ENCODE data around the gene NRG3.

NRG3 gene

DNA sequence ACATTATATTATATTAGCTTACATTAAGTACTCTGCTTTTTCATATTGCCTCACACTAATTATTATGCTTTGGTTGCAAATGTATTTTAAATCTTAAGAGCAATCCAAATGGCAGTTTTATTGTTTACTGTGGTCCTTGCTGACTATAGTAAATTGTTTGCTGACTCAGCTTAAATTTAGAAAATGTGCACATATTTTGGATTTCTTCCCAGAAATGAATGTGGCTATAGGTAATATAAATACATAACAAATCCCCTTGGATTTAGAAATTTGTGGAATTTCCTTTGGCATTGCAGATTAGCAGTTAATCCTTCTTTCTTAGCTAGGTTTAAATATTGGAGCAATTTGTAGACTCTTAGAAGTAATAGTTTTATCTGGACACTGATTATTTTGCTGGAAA, 565.8 kb downstream of the NRG3 start:
- TF ChIP-seq, protein P1, sequence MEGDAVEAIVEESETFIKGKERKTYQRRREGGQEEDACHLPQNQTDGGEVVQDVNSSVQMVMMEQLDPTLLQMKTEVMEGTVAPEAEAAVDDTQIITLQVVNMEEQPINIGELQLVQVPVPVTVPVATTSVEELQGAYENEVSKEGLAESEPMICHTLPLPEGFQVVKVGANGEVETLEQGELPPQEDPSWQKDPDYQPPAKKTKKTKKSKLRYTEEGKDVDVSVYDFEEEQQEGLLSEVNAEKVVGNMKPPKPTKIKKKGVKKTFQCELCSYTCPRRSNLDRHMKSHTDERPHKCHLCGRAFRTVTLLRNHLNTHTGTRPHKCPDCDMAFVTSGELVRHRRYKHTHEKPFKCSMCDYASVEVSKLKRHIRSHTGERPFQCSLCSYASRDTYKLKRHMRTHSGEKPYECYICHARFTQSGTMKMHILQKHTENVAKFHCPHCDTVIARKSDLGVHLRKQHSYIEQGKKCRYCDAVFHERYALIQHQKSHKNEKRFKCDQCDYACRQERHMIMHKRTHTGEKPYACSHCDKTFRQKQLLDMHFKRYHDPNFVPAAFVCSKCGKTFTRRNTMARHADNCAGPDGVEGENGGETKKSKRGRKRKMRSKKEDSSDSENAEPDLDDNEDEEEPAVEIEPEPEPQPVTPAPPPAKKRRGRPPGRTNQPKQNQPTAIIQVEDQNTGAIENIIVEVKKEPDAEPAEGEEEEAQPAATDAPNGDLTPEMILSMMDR (conservative IDR thresholded peaks at IDR 0.05; ENCODE audit: low read depth, low read length) = no peak
- no peak overlapping the region for H3K4me3 ChIP-seq (ENCODE audit: low read depth, low read length)
- DNase-seq (ENCODE audit: low read depth) = no peak

DNA sequence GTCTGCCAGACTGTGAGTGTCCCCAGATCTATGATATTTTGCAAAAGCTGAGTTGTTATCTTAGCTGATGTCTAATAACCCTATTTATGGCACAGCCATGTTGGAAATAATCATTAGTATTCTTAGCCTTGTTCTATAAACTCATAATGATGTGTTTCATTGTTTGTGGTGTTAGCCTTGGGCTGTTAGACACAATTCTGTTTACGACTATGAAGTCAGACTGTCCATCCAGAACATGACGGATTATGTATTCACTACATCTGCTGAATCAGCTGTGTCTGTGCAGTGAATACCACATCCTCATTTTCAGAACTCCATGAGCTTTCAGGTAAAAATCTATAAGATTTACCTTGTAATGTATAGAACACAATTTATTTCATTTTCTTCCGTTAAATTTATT, 577.1 kb downstream of the NRG3 start:
- TF ChIP-seq, protein P1 (conservative IDR thresholded peaks at IDR 0.05; ENCODE audit: low read depth, low read length) = no peak
- no peak overlapping the region for H3K4me3 ChIP-seq (ENCODE audit: low read depth, low read length)
- no peak for DNase-seq (ENCODE audit: low read depth)

DNA sequence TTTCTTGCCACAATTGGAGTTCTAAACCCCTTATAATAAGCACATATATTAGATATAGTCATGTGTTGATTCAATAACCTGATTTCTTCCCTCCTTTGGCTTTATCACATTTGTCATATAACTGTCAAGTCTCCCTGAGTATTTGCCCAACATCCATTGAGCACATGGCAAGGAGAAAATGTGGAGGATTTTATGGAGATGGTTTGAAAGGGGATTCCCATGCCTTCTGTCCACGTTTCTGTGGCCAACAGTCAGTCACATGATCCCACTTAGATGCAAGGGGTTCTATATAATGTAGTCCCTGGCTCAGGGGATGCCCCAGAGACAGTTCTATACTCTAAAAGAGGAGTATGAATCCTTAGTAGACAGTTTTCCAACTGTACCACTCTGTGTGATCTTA, 577.7 kb downstream of the NRG3 start:
- no peak overlapping the region for H3K4me3 ChIP-seq (ENCODE audit: low read depth, low read length)

DNA sequence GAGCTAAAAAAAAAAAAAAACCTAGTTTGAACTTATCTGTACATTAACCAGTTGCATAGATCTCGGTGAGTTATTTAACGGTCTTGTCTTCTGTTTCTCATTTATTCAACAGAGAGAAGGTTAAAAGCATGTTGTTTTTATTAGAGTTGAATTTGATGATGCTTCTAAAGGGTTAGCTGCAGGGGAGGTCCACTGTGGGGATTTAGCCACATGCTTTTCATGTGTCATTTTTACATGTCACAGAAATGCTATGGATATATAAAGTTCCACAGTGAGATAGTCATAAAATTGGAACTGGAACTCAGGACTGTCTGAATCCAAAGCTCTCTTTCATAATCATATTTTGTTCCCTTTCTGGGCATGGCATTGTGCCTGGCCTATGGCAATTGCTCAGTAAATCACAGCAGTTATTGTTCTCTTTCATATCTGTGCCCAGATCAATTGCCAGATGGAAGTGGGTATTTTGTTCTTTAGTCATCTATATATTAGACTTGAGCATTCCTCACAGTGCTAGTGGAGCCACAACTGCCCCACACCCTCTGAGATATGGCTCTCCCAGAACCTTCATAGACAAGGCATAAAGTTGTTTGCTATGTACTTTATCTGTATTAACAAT, 578.8 kb downstream of the NRG3 start:
- H3K4me3 ChIP-seq (ENCODE audit: low read depth, low read length) = no peak overlapping the region
- TF ChIP-seq, protein P1 (conservative IDR thresholded peaks at IDR 0.05; ENCODE audit: low read depth, low read length) = no peak
- no peak for DNase-seq (ENCODE audit: low read depth)

More for the DNA sequence above, 577.7 kb downstream of the NRG3 start:
- TF ChIP-seq, protein P1 (conservative IDR thresholded peaks at IDR 0.05; ENCODE audit: low read depth, low read length) = no peak
- DNase-seq (ENCODE audit: low read depth) = no peak

DNA sequence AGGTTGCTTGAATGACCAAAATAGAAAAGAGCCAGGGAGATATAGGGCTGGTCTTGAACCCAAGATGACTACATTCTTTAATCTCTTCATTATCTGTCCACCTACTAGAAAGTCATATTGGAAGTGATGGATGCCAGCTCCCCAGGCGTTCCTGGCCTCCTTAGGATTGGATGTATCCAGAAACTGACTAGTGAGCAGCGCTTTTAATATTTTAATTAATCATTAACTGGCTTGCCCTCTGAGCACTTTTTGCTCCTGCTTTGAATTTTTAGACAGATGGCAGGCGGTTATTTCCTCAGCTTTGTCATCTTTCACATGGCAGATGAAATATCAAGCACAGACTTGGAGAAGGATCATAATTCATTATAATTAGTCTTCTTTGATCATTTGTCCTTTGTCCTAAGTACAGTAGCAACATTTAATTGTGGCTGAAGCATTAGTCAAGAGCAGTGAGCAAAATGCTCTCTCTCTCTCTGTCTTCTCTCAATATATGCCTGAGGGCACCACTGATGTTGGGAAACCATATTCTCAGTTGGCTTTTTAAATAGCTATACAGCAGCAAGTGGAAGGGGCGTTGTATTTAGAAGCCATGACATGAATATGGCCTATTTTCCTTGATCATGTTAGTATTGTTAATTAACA, 588.0 kb downstream of the NRG3 start:
- TF ChIP-seq, protein P1 (conservative IDR thresholded peaks at IDR 0.05; ENCODE audit: low read depth, low read length) = no peak
- no peak for DNase-seq (ENCODE audit: low read depth)
- H3K4me3 ChIP-seq (ENCODE audit: low read depth, low read length) = no peak overlapping the region

DNA sequence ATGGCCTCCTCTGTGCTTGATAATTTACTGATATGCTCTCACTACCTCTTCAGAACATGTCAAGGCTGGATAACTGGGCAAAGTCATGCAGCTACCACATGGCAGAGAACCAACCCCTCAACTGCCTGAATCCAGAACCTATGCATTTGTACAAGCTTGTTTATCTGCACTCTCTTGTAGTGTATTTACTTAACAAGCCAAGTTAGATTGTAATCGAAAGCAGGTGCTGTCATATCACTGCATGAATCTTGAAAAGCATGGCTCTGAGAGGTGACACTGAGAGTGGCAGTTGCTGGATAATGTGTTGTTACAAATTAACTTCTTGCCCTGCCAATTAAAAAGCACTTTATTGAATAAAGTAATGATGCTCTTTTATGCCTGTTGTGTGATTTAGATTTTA, 588.6 kb downstream of the NRG3 start:
- no peak for DNase-seq (ENCODE audit: low read depth)
- TF ChIP-seq, protein P1 (conservative IDR thresholded peaks at IDR 0.05; ENCODE audit: low read depth, low read length) = no peak
- no peak overlapping the region for H3K4me3 ChIP-seq (ENCODE audit: low read depth, low read length)

Measured in choroid plexus epithelial cell (primary cell).